Activated CD4-positive, alpha-beta T cell treated with anti-CD3 and anti-CD28 coated beads, Interleukin-2, amount 50 U/mL, for 4 hours (primary cell): ENCODE measurements around the gene OR5H15.
"Not testable (repeated sequence)": the region's sequence is repeated elsewhere in the genome, so short reads cannot be mapped to it uniquely, and the experiment has no call there.

ENCODE experiments used
- DNase-seq, 2 experiments: peaks; one replicate each; pipeline ENCODE4 v3.0.0-alpha.2; 2020

The OR5H15 gene

DNA sequence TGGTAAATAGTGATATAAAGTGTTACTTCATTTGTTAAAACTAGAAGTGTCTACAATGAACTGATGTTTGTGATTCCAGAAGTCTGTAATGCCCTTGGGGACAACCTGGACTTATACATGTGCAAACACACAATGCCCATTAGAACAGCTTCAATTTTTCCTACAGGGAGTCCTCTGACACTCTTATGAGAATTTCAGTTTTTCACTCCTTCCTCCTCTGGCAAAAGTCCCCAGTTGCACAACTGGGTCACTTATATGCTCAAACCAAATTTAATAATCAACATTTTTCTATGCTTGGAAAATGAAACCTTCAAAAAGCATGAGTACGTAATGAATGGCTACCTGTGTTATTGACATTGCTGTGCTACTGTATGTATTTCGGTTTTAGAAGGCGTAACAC lies at the start of gene OR5H15:
Gene OR5H15 (plus strand): TSS at position 301 of the 400 bp plus-strand sequence. CDS start 2,004 bp downstream, outside the sequence.
- DNase-seq: no peak

DNA sequence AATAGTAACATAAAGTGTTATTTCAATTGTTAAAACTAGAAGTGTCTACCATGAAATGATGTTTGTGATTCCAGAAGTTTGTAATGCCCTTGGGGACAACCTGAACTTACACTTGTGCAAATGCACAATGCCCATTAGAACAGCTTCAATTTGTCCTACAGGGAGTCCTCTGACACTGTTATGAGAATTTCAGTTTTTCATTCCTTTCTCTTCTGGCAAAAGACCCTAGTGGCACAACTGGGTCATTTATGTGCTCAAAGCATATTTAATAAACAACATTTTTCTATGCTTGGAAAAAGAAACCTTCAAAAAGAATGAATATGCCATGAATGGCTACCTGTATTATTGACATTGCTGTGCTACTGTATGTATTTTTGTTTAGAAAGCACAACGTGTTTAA lies 36.1 kb upstream of the OR5H15 start, which contains the start of gene OR5H1:
Gene OR5H1 (plus strand): TSS at position 301 of the 400 bp plus-strand sequence. CDS start 1,977 bp downstream, outside the sequence.
- DNase-seq: no peak

DNA sequence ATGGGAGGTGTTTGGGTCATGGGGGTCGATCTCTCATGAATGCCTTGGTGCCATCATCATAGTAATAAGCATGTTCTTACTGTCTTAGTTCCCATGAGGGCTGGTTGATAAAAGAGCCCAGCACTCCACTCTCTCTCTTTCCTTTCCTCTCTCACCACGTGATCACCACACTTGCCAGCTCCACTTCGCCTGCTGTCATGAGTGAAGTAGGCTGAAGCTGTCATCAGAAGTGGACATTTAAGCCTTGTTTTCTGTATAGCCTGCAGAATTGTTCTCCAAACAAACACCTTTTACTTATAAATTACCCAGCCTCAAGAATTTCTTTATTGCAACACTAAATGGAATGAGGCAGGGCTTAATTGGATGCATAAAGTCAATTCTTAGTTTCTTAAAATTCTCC lies 29.9 kb upstream of the OR5H15 start:
- no peak for DNase-seq

DNA sequence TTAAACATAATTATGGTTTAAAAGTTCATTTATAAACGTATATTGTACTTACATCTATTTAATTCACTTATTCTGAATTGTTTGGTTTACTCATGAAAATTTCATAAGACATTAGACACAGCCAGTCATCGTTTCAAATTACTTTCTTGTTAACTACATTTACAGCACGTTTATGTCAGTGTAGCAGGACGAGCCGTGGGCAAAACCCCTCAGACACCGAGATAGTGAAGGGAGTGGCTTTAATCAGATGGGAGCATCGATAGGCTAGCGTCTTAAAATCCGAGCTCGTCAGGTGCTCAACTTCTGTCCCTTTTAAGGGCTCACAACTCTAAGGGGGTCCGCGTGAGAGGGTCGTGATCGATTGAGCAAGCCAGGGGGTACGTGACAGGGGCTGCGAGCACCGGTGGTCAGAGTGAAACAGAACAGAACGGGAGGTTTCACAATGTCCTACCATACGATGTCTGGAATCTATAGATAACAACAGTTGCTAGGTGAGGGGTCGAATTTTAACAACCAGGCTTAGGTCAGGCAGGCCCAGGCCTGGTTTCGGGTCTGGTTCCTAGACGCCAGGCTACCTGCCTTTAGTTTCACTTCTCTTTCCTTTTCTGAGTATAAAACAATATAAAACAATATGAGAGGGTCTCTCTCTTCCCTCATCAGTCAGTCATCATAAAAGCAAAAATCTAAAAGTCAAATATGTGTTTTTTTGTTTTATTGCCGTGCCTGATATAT lies 28.5 kb upstream of the OR5H15 start:
- DNase-seq: not testable (repeated sequence)

DNA sequence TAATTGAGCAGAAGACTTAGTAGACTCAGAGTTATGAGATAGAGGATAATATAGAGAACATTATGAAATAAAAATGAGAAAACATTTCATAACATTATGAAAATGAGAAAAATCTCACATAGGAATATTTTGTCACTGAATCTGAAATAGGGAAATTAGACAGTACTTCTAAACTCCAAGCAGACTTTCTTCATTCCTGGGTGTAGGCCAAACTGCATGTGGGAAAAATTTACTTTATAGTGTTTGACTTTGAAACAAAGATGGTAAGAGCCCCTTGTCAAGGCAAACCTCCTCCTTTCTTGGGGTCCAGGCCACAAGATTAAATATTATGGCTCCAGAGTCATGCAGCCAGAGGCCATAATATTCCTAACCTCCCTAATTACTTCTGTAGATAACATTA lies 26.0 kb upstream of the OR5H15 start:
- no peak for DNase-seq

DNA sequence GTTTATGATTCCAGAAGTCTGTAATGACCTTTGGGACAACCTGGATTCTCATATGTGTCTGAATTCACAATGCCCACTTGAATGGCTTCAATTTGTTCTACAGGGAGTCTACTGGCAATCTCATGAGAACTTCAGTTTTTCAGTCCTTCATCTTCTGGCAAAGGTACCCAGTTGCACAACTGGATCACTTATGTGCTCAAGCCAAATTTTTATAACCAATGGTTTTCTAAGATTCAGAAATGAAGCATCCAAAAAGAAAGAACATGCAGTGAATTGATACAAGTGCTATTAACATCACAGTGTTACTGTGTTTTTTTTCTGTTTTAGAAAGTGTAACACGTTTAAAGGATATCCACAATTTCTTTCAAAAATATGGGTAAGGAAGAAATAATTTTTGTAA lies 19.3 kb upstream of the OR5H15 start, which contains the start of gene OR5H14:
Gene OR5H14 (plus strand): TSS at position 301 of the 400 bp plus-strand sequence. CDS start 1,907 bp downstream, outside the sequence.
- DNase-seq: no peak

DNA sequence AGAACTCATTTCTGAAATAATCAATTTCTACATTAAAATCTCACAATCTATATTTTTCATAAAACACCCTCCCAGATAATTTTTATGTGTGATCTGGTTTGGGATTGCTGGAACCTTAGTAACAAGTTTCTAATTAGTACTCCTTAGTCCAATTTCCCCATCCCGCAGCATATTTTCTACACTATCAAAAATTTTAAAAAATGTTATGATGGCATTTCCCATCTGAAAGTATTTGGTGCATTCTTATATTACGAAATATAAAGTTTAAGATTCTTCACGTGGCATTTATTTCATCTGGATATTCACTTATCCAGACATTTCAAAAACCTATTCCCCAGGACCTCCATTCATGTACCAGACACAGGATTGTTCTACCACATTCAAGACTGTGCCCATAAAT lies 17.7 kb upstream of the OR5H15 start:
- DNase-seq: no peak

DNA sequence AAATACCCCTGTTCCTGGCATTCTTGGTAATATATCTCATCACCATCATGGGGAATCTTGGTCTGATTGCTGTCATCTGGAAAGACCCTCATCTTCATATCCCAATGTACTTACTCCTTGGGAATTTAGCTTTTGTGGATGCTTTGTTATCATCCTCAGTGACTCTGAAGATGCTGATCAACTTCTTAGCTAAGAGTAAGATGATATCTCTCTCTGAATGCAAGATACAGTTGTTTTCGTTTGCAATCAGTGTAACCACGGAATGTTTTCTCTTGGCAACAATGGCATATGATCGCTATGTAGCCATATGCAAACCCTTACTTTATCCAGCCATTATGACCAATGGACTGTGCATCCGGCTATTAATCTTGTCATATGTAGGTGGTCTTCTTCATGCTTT lies 17.0 kb upstream of the OR5H15 start:
- not testable (repeated sequence) for DNase-seq

DNA sequence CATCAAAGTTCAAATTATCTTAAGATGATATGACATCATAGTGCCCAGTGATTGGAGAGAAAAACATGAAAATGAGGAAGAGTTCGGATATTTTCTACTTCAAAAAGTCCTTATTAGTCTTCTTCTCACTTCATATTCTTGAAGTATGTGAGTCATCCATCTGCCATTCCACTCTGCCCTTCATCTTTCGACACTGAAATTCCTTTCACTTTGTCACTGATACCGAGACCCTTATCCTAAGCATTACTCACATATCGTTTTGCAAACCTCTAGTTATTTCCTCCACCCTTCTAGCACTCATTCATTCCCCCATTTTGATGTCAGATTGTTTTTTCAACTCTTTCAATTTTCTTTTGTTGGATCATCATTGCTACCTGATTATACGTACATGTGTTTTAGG lies 15.3 kb upstream of the OR5H15 start:
- no peak for DNase-seq

DNA sequence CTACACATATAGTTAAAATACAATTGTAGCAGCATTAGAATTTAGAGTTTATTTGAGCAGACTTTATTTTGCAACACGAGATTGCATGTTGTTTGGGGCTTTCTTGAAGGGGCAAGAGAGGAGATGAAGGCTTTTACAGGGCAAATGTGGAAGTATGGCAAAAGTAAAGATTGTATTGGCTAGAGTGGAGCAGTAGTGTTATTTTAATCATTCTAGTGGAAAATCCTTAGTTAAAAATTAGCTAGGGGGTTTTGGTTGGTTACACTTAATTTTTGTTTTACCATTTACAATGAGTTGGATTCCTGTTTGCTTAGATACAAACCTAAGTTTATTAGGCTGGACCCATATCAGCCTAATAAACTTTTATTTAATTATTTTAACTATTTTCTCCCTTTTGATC lies 4.6 kb downstream of the OR5H15 start:
- no peak for DNase-seq

DNA sequence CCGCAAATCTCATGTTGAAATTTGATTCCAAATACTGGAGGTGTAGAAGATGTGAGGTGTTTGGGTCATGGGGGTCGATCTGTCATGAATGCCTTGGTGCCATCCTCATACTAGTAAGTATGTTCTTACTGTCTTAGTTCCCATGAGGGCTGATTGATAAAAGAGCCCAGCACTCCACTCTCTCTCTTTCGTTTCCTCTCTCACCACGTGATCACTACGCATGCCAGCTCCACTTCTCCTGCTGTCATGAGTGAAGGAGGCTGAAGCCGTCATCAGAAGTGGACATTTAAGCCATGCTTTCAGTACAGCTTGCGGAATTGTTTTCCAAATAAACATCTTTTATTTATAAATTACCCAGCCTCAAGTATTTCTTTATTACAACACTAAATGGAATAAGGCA lies 6.1 kb downstream of the OR5H15 start:
- DNase-seq: no peak

DNA sequence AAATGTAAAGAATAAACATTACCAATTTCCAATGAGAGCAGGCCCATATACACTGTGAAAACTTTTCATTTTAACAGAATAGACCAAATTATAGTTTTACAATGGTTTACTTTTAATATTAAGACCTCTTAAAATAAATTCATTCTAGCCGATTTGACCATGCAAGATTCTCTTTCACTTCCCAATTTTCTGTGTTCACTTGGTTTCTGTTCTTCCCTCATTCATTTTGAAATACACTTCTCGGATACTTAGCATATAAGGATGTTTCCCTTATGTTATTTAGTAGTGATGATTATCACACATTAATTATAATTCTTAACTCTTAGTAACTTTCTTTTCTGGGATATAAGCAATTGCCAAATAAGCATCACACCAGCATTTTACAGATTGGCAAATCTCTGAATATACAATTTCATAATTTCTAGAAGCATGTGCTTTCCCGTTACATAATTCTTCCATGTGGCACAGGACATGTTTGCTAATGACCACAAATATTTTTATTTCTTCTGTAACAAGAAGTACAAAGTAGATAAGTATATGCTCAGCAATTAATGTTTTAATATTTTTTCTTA lies 13.9 kb downstream of the OR5H15 start:
- DNase-seq: no peak

DNA sequence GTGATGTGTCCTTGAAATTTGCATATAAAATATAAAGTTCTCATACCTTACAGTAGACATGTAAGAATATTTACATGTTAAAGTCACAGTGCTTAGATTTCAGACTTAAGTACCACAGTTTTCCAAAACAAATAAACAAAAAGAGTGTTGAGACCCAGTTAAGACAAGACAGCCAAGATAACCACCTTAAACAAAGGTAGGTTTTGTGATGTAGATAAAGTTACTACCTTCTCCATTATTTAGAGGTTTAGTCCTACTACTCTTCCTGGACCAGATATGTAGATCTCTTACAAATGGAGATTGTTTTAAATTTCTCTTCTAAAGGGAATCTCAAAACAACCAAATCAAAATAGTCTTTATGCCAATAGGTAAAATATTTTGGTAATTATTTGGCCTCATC lies 15.7 kb downstream of the OR5H15 start:
- no peak for DNase-seq

DNA sequence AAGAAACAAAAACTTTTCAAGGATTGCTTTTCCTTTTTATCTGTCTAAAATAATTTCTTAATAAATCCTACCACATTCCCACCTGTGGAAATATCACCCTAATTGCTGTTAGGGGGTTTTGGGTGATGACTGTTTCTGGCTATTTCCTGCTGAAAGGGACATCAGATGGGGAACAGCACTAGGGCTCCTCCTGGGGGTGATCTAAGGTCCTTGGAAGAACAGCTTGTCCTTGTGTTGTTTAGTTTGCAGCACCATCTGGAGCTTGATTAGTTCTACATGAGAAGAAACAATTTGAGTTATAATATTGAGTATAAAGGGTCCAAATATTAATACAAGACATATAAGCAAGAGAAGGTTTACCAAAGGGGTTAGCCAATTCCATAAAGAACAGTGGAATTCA lies 18.7 kb downstream of the OR5H15 start:
- no peak for DNase-seq

DNA sequence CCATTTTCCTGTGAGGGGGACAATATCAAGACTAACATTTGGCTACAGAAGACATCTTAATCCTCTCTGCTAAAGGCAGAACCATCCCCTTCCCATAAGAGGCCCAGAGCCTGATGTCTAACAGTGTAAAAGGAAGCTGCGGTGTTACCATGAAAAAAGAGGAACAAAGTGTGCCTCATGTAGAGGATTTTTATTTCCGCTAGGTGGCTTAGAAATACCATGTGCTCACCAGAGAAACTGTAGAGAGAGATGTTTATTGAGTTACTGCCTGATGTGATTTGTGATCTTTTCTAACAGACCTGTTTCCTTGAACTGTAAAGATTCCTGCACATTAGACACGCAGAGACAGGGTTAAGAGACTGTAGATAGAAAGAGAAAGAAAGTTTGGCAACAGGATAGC lies 22.0 kb downstream of the OR5H15 start:
- no peak for DNase-seq

DNA sequence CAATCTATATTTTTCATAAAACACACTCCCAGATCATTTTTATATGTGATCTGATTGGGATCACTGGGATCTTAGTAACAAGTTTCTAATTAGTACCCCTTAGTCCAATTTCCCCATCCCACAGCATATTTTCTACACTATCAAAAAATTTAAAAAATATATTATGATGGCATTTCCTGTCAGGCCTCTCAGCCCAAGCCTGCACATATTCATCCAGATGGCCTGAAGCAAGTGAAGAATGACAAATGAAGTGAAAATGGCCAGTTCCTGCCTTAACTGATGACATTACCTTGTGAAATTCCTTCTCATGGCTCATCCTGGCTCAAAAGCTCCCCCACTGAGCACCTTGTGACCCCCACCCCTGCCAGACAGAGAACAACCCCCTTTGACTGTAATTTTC lies 24.4 kb downstream of the OR5H15 start:
- DNase-seq: not testable (repeated sequence)

DNA sequence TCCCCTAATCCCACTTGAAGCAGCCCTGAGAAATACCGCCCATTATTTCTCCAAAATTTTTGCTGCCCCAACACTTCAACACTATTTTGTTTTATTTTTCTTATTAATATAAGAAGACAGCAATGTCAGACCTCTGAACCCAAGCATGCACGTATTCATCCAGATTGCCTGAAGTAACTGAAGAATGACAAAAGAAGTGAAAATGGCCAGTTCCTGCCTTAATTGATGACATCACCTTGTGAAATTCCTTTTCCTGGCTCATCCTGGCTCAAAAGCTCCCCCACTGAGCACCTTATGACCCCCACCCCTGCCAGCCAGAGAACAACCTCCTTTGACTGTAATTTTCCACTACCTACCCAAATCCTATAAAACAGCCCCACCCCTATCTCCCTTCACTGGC lies 29.8 kb downstream of the OR5H15 start:
- not testable (repeated sequence) for DNase-seq

DNA sequence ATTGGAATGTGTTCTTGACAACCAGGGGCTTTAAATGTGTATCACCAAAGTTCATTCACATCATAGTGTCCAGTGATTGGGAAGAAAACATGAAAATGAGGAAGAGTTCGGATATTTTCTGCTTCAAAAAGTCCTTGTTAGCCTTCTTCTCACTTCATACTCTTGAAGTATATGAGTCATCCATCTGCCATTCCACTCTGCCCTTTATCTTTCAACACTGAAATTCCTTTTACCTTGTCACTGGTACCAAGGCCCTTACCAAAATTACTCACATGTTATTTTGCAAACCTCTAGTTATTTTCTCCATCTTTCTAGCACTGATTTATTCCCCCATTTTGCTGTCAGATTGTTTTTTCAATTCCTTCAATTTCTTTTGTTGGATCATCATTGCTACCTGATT lies 32.5 kb downstream of the OR5H15 start:
- DNase-seq: no peak

DNA sequence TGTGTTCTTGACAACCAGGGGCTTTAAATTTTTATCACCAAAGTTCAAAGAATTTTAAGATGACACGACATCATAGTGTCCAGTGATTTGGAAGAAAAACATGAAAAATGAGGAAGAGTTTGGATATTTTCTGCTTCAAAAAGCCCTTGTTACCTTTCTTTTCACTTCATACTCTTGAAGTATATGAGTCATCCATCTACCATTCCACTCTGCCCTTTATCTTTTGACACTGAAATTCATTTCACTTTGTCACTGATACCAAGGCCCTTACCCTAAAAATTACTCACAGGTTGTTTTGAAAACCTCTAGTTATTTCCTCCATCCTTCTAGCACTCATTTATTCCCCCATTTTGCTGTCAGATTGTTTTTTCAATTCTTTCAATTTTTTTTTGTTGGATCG lies 42.7 kb downstream of the OR5H15 start:
- no peak for DNase-seq

DNA sequence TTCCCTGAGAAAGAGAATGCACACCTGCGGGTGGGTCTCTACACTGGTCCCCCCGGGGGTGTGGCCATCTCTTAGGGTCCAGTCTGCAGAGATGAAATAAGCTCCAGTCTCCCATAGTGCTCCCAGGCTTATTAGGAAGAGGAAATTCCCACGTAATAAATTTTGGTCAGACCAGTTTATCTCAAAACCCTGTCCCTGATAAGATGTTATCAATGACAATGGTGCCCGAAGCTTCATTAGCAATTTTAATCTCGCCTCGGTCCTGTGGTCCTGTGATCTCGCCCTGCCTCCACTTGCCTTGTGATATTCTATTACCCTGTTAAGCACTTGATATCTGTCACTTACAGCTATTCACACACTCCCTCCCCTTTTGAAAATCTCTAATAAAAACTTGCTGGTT lies 46.8 kb downstream of the OR5H15 start:
- DNase-seq: no peak

DNA sequence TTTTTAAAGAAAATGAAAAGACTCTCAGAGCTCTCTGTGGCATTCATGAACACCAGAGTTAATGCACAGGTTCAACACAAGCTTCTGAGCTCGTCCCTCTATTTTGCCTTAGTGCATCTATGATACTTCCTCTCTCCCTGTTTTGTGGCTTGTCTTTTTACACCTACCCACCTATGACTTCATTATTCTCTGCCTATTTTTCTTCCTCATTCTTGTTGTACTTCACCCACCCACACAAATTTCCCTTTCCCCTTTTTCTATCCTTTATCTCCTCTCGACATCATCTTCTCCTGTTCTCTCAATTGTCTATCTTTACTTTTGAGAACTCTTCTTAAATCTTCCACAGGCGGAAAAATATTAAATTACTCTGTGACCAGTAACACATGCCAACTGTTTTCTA lies 48.6 kb downstream of the OR5H15 start:
- no peak for DNase-seq
